Measurements from ENCODE around the gene EOLA1.

- TF ChIP-seq CTCF (IDR thresholded peaks at IDR 0.05), result no peak
- no peak for TF ChIP-seq EP300 (IDR thresholded peaks at IDR 0.05)
Measured at GRCh38 chrX:149515954-149516602, 24.7 kb upstream of the EOLA1 start.
